Panc1 (cell line): Measurements from ENCODE around the gene CFAP43. TPM values are rescaled to one million over a fixed set of nuclear protein-coding genes. Genes with fewer than 3 reads are reported as not detected.

Source experiments
- ATAC-seq: fragments of 200-7000 bp; cut with Tn5 transposase; 2 replicates; pipeline ENCODE4 v1.9.1; 2020; ENCODE audit warnings: mild to moderate bottlenecking, moderate library complexity
- BruUV-seq: library from RNA; stranded (reverse); fragments of 400-500 nt; replicated peaks from 2 replicates; lab custom pipeline; 2021; lab: Mats Ljungman, UMichigan
- CTCF ChIA-PET: fragments of 300-600 bp; sonication (Branson Sonifier 250); formaldehyde crosslinking; loops from one replicate; lab custom pipeline; 2022; ENCODE audit warnings: antibody characterized with exemption; lab: Charles Lee
- POLR2A ChIA-PET: fragments of 300-600 bp; sonication (Branson Sonifier 250); formaldehyde crosslinking; loops from one replicate; lab custom pipeline; 2022; ENCODE audit warnings: antibody characterized with exemption; lab: Charles Lee
- DNase-seq: peaks from one replicate; pipeline ENCODE4 v3.0.0-alpha.2; 2010; ENCODE audit warnings: low read depth, low spot score
- H3K27ac ChIP-seq: 2 replicates; pipeline ENCODE4 v1.5.1; 2011; ENCODE audit warnings: mild to moderate bottlenecking, low read length, inconsistent platforms
- H3K27me3 ChIP-seq: fragments of 200-500 bp; sonication (Bioruptor generic); 2 replicates; pipeline ENCODE4 v1.6.0; 2014; ENCODE audit warnings: low read length, inconsistent platforms; ENCODE audit not compliant: control insufficient read depth, insufficient read depth
- H3K36me3 ChIP-seq: fragments of 200-500 bp; sonication (Bioruptor generic); 2 replicates; pipeline ENCODE4 v1.5.1; 2014; ENCODE audit warnings: inconsistent platforms, mild to moderate bottlenecking, low read length, moderate library complexity; ENCODE audit not compliant: control insufficient read depth, insufficient read depth
- H3K4me1 ChIP-seq: 2 replicates; pipeline ENCODE4 v1.5.1; 2011; ENCODE audit warnings: inconsistent platforms, mild to moderate bottlenecking, low read length, moderate library complexity; ENCODE audit not compliant: control insufficient read depth, insufficient read depth
- H3K4me3 ChIP-seq, 2 experiments: 2 replicates each; pipeline ENCODE4 v1.5.1; 2011 to 2012; ENCODE audit warnings: low read depth in 2 of 2, low read length in 2 of 2, mild to moderate bottlenecking in 2 of 2, inconsistent platforms in 1 of 2, moderate library complexity in 1 of 2
- H3K9me3 ChIP-seq: fragments of 200-500 bp; sonication (Bioruptor generic); 2 replicates; pipeline ENCODE4 v1.5.1; 2014; ENCODE audit warnings: low read depth, mild to moderate bottlenecking, inconsistent platforms, low read length, moderate library complexity; ENCODE audit not compliant: control insufficient read depth, insufficient read depth
- CTCF ChIP-seq: fragments of 450-650 bp; IDR thresholded peaks from 2 replicates; pipeline ENCODE4 v1.5.1; 2017; ENCODE audit warnings: mild to moderate bottlenecking
- POLR2AphosphoS5 ChIP-seq: IDR thresholded peaks from 2 replicates; pipeline ENCODE4 v1.6.1; 2012; ENCODE audit warnings: mild to moderate bottlenecking, low read depth, low read length, moderate library complexity
- SIN3A ChIP-seq: IDR thresholded peaks from 2 replicates; pipeline ENCODE4 v1.6.1; 2012; ENCODE audit warnings: low read depth, mild to moderate bottlenecking, low read length, moderate library complexity, borderline replicate concordance; ENCODE audit not compliant: insufficient read depth
- TCF7L2 ChIP-seq: IDR thresholded peaks from 2 replicates; pipeline ENCODE4 v1.6.1; 2011; ENCODE audit warnings: mild to moderate bottlenecking, low read depth, low read length, inconsistent platforms
- in situ Hi-C: cut with HindIII; loops from 2 replicates; pipeline ENCODE4 v1.10.0; 2016; ENCODE audit warnings: low sequenced_read_pairs, low pct_unique_long_range_greater_than_20kb
- intact Hi-C: fragments of 100-400 bp; cut with micrococcal nuclease; formaldehyde crosslinking; loops from one replicate; pipeline ENCODE4 v1.10.0; 2022; ENCODE audit not compliant: unreplicated experiment
- total RNA-seq: library from RNA; stranded (reverse); gene quantifications from one replicate; pipeline ENCODE4 v1.2.1, GENCODE V29; 2021; ENCODE audit not compliant: unreplicated experiment
- TF ChIP-seq, protein P1 (sequence below), 2 experiments: IDR thresholded peaks; 2 replicates each; pipeline ENCODE4 v1.6.1; 2011 to 2012; ENCODE audit warnings: low read depth in 2 of 2, control low read depth in 1 of 2, low read length in 1 of 2, mild to moderate bottlenecking in 1 of 2, moderate library complexity in 1 of 2; ENCODE audit not compliant: insufficient read depth in 1 of 2

CFAP43 gene
- total RNA-seq, 1 experiment from 2014 or later: 0.21 TPM

DNA sequence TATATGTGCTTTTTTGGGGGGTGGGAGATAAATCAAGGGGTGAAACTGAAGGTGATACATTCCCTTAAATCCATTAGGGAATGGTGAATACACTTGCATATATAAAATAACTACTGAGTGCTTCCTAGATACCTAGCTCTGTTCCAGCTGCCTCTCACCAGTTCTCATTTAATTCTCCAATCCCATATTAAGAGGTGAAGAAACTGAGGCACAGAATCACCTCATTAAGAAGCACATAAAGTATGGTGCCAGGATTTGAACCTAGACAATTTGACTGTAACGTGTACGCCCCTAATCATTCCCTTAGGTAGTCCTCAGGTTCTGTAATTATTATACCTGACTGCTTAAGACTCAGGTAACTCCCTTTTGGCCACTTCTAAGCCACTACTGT, 111.7 kb downstream of the CFAP43 start:
- peaks cover 24% of the 10 kb centered on the region for H3K4me1 ChIP-seq
- ATAC-seq (no peak), DNase-seq (no peak)
- H3K9me3 ChIP-seq: no peaks in the 10 kb centered on the region
- in situ Hi-C loops (no loop called here), intact Hi-C loops (loop anchor here (5.0 kb wide), 1 partner anchor 73 kb away; no protein-coding TSS in a partner anchor)
- ChIA-PET POLR2A (interaction anchor here (0.6 to 1.0 kb wide), 10 partner anchors 9 to 722 kb away, joined by 3 to 19 read pairs (median 5); no protein-coding TSS in a partner anchor), CTCF (interaction anchor here (0.7 to 0.8 kb wide), 4 partner anchors 56 to 225 kb away, joined by 4 to 11 read pairs (median 5); no protein-coding TSS in a partner anchor)
- TF ChIP-seq TCF7L2 (no peak), POLR2AphosphoS5 (no peak), SIN3A (no peak), CTCF (no peak)
- TF ChIP-seq, protein P1, sequence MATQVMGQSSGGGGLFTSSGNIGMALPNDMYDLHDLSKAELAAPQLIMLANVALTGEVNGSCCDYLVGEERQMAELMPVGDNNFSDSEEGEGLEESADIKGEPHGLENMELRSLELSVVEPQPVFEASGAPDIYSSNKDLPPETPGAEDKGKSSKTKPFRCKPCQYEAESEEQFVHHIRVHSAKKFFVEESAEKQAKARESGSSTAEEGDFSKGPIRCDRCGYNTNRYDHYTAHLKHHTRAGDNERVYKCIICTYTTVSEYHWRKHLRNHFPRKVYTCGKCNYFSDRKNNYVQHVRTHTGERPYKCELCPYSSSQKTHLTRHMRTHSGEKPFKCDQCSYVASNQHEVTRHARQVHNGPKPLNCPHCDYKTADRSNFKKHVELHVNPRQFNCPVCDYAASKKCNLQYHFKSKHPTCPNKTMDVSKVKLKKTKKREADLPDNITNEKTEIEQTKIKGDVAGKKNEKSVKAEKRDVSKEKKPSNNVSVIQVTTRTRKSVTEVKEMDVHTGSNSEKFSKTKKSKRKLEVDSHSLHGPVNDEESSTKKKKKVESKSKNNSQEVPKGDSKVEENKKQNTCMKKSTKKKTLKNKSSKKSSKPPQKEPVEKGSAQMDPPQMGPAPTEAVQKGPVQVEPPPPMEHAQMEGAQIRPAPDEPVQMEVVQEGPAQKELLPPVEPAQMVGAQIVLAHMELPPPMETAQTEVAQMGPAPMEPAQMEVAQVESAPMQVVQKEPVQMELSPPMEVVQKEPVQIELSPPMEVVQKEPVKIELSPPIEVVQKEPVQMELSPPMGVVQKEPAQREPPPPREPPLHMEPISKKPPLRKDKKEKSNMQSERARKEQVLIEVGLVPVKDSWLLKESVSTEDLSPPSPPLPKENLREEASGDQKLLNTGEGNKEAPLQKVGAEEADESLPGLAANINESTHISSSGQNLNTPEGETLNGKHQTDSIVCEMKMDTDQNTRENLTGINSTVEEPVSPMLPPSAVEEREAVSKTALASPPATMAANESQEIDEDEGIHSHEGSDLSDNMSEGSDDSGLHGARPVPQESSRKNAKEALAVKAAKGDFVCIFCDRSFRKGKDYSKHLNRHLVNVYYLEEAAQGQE (IDR thresholded peaks at IDR 0.05; ENCODE audit: insufficient read depth in 1 of 2, low read depth in 2 of 2, low read length in 1 of 2): no peak
- H3K36me3 ChIP-seq: no peaks in the 10 kb centered on the region
- H3K27me3 ChIP-seq: no peaks in the 10 kb centered on the region
- peak overlapping the region; percentile 91 for H3K27ac ChIP-seq
- BruUV-seq: no TSS peak
- H3K4me3 ChIP-seq: peak overlapping the region; percentile 83 to 89

DNA sequence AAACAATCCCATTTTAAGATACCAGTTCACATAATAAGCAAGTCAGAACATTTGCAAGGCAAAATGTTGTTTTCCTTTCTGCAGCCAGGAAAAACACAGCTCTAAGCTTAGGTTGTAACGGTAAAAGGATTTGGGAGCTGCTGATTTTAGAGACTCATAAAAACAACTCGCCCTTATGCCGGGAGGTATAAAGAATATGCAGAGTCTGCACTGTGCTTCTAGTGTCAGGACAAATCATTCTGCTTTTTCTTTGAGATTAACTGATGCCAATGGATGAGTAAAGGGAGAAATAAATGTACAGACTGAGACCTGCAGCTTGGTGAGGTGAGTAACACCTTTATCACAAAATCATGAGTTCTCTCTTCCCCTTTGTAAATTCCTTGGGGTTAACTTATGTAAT, 112.2 kb downstream of the CFAP43 start:
- Histone ChIP-seq H3K9me3 (no peaks in the 10 kb centered on the region), H3K4me1 (peaks cover 24% of the 10 kb centered on the region), H3K36me3 (no peaks in the 10 kb centered on the region), H3K4me3 (no peak overlapping the region), H3K27me3 (no peaks in the 10 kb centered on the region), H3K27ac (peak overlapping the region; percentile 91)
- TF ChIP-seq, protein P1 (IDR thresholded peaks at IDR 0.05; ENCODE audit: insufficient read depth in 1 of 2, low read depth in 2 of 2, low read length in 1 of 2): no peak
- TF ChIP-seq CTCF: no peak
- no peak for TF ChIP-seq TCF7L2
- TF ChIP-seq POLR2AphosphoS5: no peak
- TF ChIP-seq SIN3A: no peak
- in situ Hi-C loops (no loop called here), intact Hi-C loops (loop anchor here (5.0 kb wide), 1 partner anchor 73 kb away; no protein-coding TSS in a partner anchor)
- DNase-seq (no peak), ATAC-seq (no peak)
- CTCF ChIA-PET: no interaction called here
- no TSS peak for BruUV-seq
- POLR2A ChIA-PET: interaction anchor here (0.6 kb wide), 2 partner anchors 11 to 226 kb away, joined by 4 to 10 read pairs; no protein-coding TSS in a partner anchor
